DMS53 (cell line): ENCODE measurements around the gene ZNF765.
"Not testable (repeated sequence)": the region's sequence is repeated elsewhere in the genome, so short reads cannot be mapped to it uniquely, and the experiment has no call there.

ENCODE experiments used
- DNase-seq: peaks from one replicate; lab custom pipeline; 2025; lab: John Stamatoyannopoulos, UW

Gene ZNF765

DNA sequence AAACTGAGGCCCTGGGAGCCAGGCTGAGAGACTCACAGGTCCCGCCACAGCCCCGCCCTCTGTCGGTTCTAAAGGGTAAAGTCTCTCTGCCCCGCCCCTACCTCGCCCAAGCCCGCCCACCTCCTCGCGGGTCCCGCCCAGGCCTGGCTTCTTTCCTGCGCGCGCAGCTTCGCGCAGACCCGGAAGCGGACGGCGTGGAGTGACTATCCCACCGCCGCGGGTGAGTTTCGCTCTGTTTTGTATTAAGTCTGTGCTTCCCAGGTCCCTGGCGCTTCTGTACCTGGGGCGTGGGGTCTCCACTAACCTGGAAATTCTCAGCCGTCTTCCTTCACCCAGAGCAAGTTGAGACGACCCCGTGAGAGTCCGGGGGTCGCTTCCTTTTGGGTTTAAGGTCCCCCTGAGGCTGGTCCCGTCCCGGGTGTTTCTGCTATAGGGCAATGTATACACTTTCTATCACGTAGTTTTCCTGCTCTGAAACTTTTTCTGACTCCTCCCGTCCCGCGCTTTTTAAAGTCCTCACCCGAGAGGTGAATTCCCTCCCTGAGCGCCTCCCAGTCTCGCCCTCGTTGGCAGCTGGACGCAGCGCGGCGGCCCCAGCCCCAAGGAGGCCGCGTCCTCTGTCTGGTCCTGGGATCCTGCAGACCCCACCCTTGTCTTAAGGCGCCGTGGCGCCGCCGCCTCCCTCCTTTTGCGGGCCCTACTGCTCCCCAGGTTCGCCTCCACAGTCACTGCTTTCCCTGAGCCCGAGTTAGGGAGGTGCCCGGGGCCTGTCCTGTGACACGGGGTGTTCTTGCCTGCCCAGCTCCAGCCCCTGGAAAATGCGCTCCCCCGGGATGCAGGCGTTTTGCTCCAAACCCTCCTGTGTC lies at the start of gene ZNF765:
Gene ZNF765, plus strand, starts transcription at position 176 of the 866 bp plus-strand sequence. CDS start 2,867 bp downstream, outside the sequence.
- peak; percentile 96 for DNase-seq

DNA sequence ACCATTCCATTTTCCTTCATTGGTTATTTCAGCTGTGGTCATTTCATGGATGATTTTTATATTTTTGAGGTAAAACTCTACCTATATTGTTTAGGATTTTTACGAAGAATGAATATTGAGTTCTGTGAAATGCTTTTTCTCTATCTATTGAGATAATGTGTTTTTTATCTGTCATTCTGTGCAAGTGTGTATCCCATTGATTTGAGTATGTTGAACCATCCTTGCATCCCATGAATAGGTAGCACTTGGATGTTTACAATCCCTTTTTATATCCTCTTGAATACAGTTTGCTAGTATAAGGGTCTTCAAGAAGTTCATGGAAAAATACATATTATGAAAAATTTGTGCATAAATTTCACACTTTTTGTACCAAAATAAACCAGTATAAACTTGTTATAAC lies 39.2 kb upstream of the ZNF765 start:
- no peak for DNase-seq

- no peak for DNase-seq
These were observed 36.9 kb upstream of the ZNF765 start for GRCh38 chr19:53357821-53358581.

- DNase-seq, result not testable (repeated sequence)
These were observed 34.9 kb upstream of the ZNF765 start for GRCh38 chr19:53360056-53360455.

GRCh38 chr19:53365134-53365898 lies 29.6 kb upstream of the ZNF765 start, which contains the start of gene ZNF525:
Gene ZNF525, plus strand, starts transcription at chr19:53365705. Its CDS starts 6,577 bp downstream, at chr19:53372282.
- peak; percentile 95 for DNase-seq

DNA sequence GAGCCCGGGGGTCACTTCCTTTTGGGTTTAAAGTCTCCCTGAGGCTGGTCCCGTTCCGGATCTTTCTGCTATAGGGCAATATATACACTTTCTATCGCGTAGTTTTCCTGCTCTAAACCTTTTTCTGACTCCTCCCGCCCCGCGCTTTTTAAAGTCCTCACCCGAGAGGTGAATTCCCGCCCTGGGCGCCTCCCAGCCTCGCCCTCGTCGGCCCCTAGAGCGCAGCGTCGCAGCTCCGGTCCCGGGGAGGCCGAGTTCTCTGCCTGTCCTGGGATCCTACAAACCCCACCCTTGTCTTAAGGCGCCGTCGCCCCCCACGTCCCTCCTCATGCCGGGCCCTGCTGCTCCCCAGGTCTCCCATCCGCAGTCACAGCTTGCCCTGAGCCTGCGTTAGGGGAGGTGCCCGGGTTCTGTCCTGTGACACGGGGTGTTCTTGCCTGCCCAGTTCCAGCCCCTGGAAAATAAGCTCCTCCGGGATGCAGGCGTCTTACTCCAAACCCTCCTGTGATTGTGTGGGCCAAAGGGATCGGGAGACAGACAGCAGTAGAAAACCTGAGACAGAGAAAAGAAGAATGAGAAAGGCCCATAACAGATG lies 29.0 kb upstream of the ZNF765 start:
- DNase-seq, result peak; percentile 75

- DNase-seq, result no peak
These were observed 22.8 kb upstream of the ZNF765 start for GRCh38 chr19:53372196-53372595.

DNA sequence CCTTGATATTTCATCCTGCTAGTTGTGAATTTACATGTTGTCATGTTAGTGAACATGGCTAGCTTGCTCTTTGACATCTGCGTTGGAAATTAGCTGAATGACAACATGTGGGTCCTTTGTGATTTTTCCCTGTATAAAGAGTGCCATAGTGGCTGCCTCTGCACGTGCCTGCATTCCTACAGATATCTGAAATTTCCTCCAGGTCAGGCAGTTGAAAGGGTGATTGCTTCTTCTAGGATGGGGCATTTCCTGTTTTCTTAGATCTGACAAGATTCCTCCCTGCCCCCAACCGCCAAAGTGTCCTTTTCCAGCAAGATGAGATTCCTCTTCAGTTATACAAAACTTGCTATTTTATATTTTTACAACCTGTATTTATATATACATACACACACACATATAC lies 20.7 kb upstream of the ZNF765 start:
- no peak for DNase-seq

DNA sequence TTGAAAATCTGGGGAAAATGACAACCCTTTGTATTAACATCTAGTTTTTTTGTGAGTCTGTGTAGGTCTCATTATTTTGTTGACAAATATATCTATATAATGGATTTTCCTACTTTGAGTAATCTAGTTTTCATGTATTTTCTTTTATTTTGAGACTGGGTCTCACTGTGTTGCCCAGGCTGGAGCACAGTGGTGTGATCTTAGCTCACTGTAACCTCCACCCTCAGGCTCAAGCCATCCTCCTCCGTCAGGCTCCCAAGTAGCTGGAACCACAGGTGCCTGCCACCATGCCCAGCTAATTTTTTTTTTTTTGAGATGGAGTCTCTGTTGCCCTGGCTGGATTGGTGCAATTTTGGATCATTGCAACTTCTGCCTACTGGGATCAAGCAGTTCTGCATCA lies 20.2 kb upstream of the ZNF765 start:
- no peak for DNase-seq

- DNase-seq, result no peak
These were observed 13.6 kb upstream of the ZNF765 start for GRCh38 chr19:53381376-53381775.

DNA sequence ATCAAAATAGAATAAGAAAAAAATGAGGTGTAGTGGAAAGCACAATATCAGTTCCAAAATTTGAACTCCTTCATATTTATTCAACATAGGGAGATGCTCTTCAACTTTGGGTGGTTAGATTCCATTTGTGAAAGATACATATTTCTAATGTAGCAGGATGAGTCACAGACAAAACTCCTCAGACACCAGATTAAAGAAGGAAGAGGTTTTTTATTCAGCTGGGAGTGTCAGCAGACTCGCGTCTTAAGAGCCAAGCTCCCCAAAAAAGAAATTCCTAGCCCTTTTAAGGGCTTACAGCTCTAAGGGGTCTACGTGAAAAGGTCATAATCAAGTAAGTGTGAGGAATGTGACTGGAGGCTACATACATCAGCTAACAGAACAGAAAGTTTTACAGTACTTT lies 6.8 kb upstream of the ZNF765 start:
- no peak for DNase-seq

DNA sequence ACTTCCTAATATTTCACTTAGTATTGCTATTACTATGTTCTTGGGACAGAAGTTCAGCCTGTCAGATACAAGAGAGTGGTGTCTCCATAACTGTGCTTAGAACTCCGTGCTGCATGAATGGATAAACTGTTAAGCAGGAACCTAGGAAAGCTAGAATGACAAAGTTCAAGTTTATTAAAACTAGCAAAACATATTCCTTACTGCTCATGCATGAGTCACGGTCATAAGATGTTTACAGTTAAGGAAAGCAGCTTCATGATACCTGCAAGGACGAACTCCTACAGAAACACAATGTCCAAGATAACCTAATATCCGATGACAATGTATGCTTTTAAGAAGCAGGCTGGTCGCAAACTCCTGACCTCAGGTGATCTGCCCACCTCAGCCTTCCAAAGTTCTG lies 6.0 kb upstream of the ZNF765 start:
- no peak for DNase-seq

DNA sequence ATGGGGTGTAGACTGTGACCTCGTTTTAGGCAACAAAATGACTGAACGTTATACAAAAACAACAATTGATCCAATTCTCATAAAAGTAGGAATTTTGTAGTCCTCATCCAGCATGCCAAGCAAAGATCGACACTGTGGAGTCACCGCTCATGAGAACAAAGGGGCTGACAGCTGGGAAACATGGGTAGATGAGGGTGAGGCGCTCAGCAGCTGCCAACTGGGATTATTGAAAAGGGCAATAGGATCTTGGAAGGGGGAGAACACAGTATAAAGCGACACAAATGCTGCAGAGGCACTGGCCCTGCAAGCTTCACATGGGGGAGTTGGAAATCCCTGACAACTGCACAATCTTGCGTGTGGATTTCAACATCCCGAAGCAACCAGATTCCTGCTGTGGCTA lies 5.4 kb upstream of the ZNF765 start:
- DNase-seq, result no peak

- no peak for DNase-seq
These were observed 5.0 kb upstream of the ZNF765 start for GRCh38 chr19:53389978-53390377.

DNA sequence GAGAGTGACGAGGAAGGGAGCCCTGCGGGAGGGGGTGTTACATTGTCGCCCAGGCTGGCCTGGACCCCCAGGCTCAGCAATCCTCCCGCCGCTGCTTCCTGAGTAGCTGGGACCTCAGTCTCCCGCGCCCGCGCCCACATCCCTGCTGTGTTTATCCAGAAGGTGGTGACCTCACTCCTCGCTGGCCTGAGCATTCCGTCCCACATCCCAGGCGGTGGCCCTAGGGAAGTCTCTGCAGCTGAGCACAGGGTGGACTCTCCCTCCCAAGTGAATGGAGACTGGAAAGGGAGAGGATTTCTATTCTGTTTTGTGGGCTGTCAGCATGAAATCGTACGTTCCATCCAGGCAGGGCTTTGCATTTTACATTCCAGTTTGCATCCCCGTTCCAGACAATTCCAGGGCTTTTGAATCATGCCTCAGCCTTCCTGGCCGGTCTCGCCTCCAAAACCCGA lies 401 bp upstream of the ZNF765 start:
- DNase-seq, result peak; percentile 87

DNA sequence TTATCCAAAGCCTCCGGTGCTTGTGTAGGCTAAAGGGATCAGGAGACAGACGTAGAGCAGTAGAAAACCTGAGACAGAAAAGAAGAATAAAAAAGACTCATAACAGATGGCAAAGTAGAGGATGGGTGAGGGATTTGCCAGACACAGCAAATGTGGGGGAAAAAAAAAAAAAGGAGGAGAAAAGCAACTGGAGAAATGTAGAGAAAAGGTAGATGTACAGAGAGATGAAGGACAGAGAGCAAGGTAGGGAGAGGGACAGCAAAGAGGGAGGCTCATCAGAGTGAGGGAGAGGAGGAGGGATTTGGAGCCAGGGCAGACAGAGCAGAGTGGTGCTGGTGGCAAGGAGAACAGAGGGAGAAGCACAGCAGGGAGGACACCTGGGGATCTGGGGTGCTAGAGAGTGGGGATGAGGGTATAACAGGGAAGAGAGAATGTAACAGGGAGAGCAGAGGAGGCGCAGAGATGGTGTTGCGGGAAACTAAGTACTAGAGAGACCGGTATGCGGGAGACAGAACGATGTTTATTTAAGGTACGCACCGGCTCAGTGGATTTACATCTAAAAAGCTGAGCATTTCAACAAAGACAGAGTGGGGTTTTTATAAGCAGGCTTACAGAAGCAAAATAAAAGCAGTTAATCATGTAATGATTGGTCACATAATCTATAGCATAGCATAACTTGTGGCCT lies 1.0 kb downstream of the ZNF765 start:
- peak; percentile 17 for DNase-seq

DNA sequence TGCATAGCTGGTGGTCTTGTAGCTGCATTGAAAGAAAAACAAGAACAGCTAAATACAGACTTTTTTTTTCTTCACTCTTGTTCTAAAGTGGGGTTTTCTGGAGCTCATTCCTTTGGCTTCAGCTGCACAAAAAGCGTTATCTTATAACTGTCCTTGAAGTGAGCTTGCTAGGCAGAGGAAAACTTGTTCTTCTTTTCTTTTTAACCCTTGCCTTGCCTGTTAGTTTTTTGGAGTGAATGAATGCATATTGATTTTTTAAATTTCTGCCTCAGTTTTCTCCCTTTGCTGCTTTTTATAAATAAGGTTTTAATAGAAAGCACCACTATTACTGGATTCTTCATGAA lies 1.5 kb downstream of the ZNF765 start:
- DNase-seq, result no peak

DNA sequence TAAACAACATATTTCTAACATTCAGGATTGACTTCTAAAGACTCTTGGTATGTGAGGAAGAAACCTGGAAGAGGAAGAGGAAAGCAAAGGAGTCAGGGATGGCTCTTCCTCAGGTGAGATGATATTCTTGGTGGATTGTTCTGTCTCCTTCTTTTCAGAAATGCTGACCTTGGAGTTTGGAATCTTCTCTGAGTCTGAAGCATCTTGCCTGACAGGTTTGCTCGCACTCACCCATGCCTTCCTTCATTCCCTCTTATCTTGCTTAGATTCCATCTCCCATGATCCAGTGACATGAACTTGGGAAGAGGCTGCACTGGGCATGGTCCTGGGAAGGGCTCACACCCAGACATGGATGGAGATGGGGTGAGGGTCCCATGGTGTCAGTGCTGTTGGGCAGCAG lies 3.0 kb downstream of the ZNF765 start:
- not testable (repeated sequence) for DNase-seq

DNA sequence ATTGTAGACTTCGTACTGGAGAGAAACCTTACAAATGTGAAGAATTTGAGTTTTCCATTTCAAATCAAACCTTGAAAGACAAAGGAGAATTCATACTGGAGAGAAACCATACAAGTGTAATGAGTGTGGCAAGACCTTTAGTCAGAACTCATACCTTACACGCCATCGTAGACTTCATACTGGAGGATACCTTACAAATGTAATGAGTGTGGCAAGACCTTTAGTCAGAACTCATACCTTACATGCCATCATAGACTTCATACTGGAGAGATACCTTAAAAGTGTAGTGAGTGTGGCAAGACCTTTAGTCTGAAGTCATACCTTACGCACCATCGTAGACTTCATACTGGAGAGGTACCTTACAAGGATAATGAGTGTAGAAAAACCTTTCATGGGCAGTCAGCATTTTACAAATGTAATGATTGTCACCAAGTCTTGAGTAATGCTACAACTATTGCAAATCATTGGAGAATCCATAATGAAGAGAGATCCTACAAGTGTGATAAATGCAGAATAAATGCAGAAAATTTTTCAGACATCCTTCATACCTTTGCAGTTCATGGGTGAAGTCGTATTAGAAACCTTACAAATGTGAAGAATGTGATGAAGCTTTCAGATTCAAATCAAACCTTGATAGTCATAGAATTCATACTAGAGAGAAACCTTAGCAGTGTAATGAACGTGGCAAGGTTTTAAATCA lies 14.7 kb downstream of the ZNF765 start:
- no peak for DNase-seq

DNA sequence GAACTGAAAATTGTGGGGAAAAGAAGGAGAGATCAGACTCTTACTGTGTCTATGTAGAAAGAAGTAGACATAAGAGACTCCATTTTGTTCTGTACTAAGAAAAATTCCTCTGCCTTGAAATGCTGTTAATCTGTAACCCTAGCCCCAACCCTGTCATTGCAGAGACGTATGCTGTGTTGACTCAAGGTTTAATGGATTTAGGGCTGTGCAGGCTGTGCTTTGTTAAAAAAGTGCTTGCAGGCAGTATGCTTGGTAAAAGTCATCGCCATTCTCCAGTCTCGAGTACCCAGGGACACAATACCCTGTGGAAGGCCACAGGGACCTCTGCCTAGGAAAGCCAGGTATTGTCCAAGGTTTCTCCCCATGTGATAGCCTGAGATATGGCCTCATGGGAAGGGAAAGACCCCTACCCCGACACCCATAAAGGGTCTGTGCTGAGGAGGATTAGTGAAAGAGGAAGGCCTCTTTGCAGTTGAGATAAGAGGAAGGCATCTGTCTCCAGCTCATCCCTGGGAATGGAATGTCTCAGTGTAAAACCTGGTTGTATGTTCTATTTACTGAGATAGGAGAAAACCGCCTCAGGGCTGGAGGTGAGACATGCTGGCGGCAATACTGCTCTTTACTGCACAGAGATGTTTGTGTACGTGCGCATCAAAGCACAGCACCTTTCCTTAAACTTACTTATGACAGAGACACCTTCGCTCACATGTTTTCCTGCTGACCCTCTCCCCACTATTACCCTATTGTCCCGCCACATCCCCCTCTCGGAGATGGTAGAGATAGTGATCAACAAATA lies 25.8 kb downstream of the ZNF765 start:
- peak; percentile 87 for DNase-seq
